Esophagus mucosa (tissue), 1 donor: Measurements from ENCODE around the gene CNKSR3. TPM values are rescaled to one million over a fixed set of nuclear protein-coding genes. Genes with fewer than 3 reads are reported as not detected.
"Not testable (repeated sequence)": the region's sequence is repeated elsewhere in the genome, so short reads cannot be mapped to it uniquely, and the experiment has no call there.

ENCODE experiments used
- ATAC-seq: fragments of 200-7000 bp; cut with Tn5 transposase; one replicate; pipeline ENCODE4 v1.9.1; 2020
- total RNA-seq: library from RNA; stranded (reverse); gene quantifications from one replicate; pipeline ENCODE4 v1.2.4, GENCODE V29; 2023
- donor health status: DM: yes; HTN: yes; CAD: no.

The CNKSR3 gene
- total RNA-seq, 1 donor from 2014 or later, result 24.5 TPM

DNA sequence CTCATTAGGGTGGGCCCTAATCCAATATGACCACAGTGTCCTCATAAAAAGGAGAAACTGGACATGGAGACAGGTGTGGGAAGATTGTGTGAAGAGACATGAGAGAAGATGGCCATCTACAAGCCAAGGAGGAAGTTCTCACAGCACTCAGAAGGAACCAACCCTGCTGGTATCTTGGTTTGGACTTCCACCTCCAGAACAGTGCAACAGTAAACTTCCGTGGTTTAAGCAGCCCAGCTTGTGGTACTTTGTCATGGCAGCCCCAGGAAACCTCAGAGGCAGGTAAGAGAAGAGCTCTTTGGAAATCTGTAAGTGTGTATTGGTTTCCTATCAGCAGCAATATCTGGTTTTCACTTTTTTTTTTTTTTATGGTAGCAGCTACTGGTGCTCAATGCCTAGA lies 16.5 kb upstream of the CNKSR3 start:
- no peak for ATAC-seq

DNA sequence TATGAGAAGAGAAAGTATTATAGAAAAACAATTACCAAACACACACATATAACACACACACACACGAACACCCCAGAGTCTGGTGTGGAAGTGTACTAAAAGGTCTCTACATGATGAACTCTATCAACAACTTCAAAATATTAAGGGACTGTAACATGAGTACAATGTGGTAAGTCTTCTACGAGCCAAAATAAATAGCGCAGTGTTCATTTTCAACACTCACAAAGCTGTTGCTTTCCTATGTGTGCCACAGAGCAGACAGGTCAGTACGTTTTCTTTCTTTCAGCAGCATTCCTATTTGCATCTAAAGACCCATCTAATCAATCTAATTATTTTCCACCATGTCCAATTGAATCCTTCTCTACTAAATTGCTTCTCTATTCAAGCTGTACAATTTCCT lies 12.1 kb upstream of the CNKSR3 start:
- no peak for ATAC-seq

DNA sequence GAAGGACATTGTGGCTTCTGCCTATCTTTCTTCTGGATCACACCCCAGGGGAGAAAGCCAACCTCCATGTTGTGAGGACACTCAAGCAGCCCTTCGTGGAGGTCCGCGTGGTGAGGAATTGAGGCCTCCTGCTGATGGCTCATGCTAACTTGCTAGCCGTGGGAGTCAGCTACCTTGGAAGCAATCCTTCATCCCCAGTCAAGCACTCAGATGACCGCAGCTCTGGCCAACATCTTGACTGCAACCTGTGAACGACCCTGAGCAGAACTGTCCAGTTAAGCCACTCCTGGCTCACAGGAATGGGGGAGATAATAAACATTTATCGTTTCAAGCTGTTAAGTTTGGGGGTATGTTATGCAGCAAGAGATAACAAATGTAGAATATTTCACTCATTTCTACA lies 10.9 kb upstream of the CNKSR3 start:
- ATAC-seq, result no peak

DNA sequence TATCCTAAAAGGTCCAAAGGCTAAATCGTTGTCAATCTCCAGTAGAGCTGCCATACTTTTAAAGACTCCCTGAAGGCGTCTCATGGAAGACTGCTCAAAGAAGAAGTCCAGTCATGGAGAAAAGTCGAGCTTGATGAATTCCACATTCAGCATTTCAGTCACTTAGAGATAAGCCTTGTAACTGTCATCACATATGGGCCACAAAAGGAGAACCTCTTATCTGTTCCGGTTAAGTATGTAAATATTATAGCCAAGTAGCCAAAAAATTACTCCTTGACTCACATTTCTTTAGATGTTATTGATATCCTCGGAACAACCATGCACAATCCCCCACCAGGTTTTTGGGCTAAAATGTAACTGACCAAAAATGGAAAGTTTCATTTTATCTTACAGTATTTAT lies 9.8 kb upstream of the CNKSR3 start:
- ATAC-seq, result no peak

GRCh38 chr6:154518396-154518795 lies 7.9 kb upstream of the CNKSR3 start:
- ATAC-seq, result no peak

DNA sequence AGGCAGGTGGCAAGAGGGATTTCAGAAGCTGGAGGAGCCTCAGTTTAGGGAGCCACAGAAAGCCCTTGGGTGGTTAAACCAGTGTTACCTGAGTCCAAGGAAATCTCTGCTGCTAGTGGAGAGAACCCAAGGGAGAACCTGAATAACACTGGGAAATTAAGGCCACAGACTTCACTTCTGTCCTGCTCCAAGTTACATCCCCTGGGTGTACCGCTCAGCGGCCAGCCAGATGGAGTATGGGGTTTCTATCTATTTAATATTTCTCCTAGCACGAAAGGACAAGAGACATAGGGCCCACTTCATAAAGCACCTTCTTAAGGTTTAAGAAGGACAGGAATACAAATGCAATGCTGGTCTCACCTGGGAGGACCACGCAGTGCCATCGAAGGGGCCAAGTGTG lies 5.8 kb upstream of the CNKSR3 start:
- ATAC-seq, result no peak

DNA sequence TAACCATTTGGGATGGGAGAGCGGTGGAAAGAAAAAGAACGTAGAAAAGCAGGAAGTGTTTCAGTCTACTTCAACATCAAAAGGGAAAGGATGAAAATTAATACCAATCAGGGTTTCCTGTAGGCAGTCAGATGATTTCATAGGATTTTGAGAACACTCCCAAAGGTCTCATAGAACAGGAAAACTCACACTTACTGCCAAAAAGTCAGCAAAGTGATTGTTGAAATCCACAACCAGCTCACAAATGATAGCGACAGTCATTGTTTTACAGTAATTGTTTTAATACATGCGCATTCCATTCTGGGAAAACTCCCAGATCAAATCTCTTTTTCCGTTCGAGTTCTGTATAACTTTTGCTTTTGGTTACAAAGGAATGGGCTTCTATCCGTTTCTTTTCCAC lies 5.3 kb upstream of the CNKSR3 start:
- no peak for ATAC-seq

GRCh38 chr6:154515076-154515475 lies 4.6 kb upstream of the CNKSR3 start:
- not testable (repeated sequence) for ATAC-seq

- ATAC-seq, result no peak
These were observed 4.0 kb upstream of the CNKSR3 start for GRCh38 chr6:154514481-154514880.

- ATAC-seq, result no peak
These were observed 3.3 kb upstream of the CNKSR3 start for GRCh38 chr6:154513601-154514320.

DNA sequence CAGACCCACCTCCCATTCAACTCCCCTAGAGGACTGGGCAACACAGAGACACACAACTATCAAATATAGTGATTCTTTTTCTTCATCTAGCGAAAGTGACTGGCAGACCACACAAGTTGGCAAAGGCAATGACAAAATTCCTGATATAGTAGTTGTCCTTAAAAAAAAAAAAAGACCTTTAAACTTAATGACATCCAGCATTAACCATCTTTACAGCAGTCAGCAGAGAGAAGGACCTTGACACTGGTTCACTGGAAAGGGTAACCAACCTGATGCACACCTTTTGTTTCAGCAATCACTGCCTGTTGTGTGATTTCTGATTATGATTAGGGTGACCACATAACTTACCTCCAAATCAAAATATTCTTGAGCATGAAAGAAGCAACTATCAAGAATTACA lies 1.7 kb upstream of the CNKSR3 start:
- ATAC-seq, result no peak

- no peak for ATAC-seq
These were observed 1.3 kb upstream of the CNKSR3 start for GRCh38 chr6:154511791-154512190.

DNA sequence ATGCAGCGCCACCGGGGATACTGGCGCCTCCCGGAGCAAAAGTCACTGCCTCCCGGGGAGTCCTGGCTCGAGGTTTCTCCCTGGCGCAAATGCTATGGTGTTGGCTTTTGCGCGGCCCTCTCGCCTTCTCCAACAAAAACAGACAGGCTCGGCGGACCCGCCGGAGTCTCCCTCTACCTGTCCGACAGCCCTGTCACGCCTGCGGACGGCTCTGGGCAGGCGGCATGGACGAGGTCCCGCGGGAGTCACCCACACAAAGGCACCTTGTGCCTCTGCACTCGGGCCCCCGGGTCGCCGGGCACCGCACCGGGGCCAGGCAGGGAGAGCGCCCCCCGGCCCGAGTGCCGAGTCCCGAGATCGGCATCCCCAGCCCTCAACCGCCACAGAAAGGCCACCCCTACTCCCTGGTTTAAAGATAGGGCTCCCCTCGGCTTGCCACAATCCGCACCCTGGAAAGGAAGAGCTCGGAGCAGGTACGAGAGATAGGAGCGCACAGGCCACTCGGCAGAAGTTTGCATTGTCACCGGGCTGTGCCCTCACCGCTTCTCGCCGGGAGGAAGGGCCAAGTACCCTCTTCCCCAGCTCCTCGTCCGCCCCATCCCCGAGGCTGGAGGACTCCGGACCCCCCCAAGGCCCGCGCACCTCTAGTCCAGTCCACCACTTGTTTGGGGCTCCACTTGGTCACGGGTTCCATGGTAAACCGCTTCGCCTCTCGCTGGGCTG lies 903 bp downstream of the CNKSR3 start:
- peak; percentile 23 for ATAC-seq

DNA sequence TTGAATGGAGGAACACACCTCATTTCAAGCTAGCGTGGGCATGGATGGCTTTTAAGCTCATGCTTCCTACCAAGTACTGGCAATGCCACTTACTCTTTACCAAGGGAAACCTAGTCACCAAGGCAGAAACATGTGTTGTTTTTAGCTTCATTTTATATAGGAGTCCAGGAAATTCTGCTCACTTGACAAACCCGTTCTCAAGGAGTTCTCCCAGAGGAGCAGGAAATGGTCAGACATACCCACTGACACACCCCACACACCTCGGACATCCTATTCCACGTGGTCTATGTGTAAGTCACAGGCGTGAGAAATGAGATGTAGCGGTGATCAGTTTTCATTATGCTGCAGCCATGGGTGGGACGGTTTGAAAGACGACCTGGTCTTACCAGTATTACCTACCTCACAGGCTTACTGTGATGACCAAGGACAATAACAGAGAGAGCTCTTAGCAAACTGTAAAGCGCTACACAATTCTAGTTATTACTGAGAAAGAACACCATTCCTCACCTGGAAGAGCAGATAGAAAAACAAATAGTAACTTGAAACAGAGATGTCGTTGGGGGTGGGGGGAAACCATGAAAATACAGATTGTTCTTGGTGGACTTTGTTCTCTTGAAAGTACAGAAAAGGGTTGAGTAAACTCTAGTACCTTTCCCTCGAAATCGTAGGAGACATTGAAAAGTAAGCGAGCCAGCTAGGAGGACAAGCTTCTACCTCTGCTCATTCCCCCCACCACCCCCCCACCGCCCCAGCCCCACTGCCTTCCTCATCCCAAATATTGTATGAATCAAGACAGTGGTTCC lies 1.7 kb downstream of the CNKSR3 start:
- ATAC-seq, result peak; percentile 94

DNA sequence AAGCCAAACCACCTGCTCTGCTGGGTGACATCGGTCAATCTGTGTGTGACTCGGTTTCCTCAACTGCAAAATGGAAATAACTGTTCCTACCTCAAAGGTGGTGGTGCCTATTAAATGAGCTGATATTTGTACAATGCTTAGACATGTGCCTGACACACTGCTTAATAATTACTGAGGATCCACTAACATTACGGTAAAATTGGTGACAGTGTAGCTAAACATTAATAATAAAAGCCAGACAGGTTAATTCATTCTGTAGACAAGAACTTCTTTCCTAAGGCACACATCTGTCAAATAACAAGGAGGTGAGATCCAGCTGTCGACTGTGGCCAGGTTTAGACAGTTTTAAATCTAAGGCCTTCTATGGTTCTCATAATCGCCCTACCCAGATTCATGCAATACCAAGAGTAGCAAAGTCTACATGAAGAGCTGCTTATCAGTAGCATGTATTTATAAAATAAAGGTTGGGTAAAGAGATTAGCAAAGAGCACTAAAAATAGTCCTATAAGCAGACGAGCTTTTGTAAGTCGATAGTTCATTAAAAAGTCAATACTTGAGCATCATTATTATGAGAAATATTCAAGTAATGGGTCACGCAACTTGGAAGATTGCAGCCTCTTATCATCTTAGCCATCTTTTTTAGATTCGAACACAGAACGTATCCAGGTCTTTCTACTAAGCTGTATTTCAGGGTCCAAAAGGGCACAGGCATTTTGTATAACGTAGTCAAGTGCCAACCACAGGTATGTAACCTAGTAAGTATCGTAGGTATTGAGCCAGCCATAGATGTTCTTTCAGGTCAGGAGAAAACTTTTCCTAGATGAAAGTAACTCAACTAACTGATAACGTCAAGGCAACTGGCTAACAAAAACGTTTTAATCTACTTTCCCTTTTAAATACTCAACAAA lies 3.2 kb downstream of the CNKSR3 start:
- no peak for ATAC-seq

- ATAC-seq, result no peak
These were observed 3.9 kb downstream of the CNKSR3 start for GRCh38 chr6:154506582-154506981.

DNA sequence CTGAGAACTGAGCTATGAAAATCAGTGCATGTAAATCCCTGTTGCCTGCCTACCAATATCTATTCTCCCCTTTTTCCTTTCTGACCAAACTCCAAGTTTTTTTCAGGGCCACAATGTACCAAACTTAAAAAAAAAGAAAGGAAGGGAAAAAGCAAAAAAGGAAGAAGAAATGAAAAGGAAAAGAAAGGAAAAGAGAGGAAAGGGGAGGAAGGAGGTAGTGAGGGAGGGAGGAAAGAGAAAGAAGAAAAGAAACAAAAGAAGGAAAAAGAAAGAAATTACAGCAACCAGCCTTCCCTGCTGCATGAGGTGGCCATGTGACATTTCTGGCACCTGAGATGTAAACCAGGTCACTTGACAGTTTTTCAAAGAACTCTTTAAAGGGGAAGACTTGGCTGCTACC lies 4.4 kb downstream of the CNKSR3 start:
- ATAC-seq, result no peak

GRCh38 chr6:154504865-154505449 lies 5.5 kb downstream of the CNKSR3 start:
- ATAC-seq, result no peak

DNA sequence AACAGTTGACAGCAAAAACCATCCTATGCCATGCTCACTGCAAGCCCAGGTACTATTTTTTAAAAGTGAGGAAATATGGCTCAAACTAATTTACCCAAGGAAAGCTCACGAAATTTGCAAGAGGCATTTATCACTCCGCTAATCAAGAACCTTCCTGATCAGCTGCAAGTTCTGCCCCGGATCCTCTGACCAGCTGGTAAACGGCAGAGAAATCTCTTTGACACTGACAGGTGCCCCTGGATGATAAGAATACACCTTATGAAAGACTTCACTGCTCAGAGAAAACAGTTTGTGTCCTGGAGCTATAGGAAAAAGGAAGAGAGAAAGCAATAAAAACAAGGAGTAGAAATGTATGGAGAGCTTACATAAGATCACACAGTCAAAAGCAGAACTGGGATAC lies 6.4 kb downstream of the CNKSR3 start:
- ATAC-seq, result no peak

DNA sequence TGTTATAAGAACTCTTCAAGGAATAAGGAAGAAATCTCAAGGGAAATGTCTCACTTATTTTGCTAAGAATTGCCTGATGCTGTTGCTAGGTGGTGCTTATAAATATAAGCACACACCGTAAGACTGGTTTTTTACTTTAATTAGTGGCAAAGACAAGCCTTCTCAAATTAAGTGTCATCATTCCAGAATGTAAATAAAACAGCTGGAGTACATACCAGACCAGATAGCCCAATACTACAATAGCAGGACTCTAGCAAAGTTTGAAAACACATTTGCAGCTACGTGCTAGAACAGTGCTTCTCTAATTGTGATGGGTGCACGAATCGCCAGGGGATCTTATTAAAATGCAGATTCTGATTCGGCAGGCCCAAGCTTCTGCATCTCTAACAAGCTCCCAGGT lies 6.8 kb downstream of the CNKSR3 start:
- no peak for ATAC-seq

- no peak for ATAC-seq
These were observed 7.9 kb downstream of the CNKSR3 start for GRCh38 chr6:154502553-154502952.

GRCh38 chr6:154501578-154501868 lies 9.0 kb downstream of the CNKSR3 start:
- no peak for ATAC-seq
